HepG2 (cell line): Measurements from ENCODE around the gene MRPL28. TPM values are rescaled to one million over a fixed set of nuclear protein-coding genes. Genes with fewer than 3 reads are reported as not detected.

ENCODE experiments used
- ATF6 ChIP-seq: sonication (generic); formaldehyde crosslinking; conservative IDR thresholded peaks from 2 replicates; pipeline ENCODE4 v1.4.0; 2020; ENCODE audit warnings: missing genetic modification reagents
- CSRNP2 ChIP-seq: sonication (generic); formaldehyde crosslinking; conservative IDR thresholded peaks from 2 replicates; pipeline ENCODE4 v1.8.0; 2022; ENCODE audit warnings: low read depth, missing genetic modification reagents
- EP300 ChIP-seq, 3 experiments: sonication (generic) in 1 of 3; formaldehyde crosslinking in 1 of 3; IDR thresholded peaks; 2 replicates each; pipeline versions ENCODE4 v1.5.1 to v1.6.1; 2011 to 2020; ENCODE audit warnings: low read depth in 2 of 3, low read length in 2 of 3, borderline replicate concordance in 1 of 3, improper control_type of control experiment in 1 of 3, mild to moderate bottlenecking in 1 of 3, missing genetic modification reagents in 1 of 3, moderate library complexity in 1 of 3
- KAT8 ChIP-seq: IDR thresholded peaks from 2 replicates; pipeline ENCODE4 v1.6.1; 2016; ENCODE audit warnings: missing genetic modification reagents, missing compliant biosample characterization
- KDM4B ChIP-seq: sonication (generic); formaldehyde crosslinking; IDR thresholded peaks from 2 replicates; pipeline ENCODE4 v1.4.0; 2020; ENCODE audit warnings: missing genetic modification reagents
- KIAA2018 ChIP-seq: sonication (generic); formaldehyde crosslinking; IDR thresholded peaks from 2 replicates; pipeline ENCODE4 v1.5.0; 2020; ENCODE audit warnings: mild to moderate bottlenecking, missing genetic modification reagents, borderline replicate concordance
- PBX2 ChIP-seq: IDR thresholded peaks from 2 replicates; pipeline ENCODE4 v1.6.1; 2016; ENCODE audit warnings: control low read depth
- PHB2 ChIP-seq: fragments of 450-650 bp; IDR thresholded peaks from 2 replicates; pipeline ENCODE4 v1.6.1; 2018; ENCODE audit not compliant: partially characterized antibody
- TAF15 ChIP-seq: fragments of 200-400 bp; formaldehyde crosslinking; IDR thresholded peaks from one replicate; pipeline ENCODE4 v1.6.1; 2018; ENCODE audit warnings: mild to moderate bottlenecking, low read depth, low read length; ENCODE audit not compliant: poor library complexity, severe bottlenecking
- ZNF235 ChIP-seq: sonication (generic); formaldehyde crosslinking; IDR thresholded peaks from 2 replicates; pipeline ENCODE4 v1.8.1; 2023; ENCODE audit warnings: mild to moderate bottlenecking, missing genetic modification reagents, borderline replicate concordance
- ZNF292 ChIP-seq: sonication (generic); formaldehyde crosslinking; IDR thresholded peaks from 2 replicates; pipeline ENCODE4 v1.8.1; 2022; ENCODE audit warnings: mild to moderate bottlenecking, low read depth, missing genetic modification reagents, borderline replicate concordance
- ZNF335 ChIP-seq: sonication (generic); formaldehyde crosslinking; IDR thresholded peaks from 2 replicates; pipeline ENCODE4 v1.4.0; 2020; ENCODE audit warnings: missing genetic modification reagents
- ZNF577 ChIP-seq: sonication (generic); formaldehyde crosslinking; IDR thresholded peaks from 2 replicates; pipeline ENCODE4 v1.4.0; 2020; ENCODE audit warnings: mild to moderate bottlenecking, low read depth, missing genetic modification reagents, borderline replicate concordance
- ZNF775 ChIP-seq: sonication (generic); formaldehyde crosslinking; IDR thresholded peaks from 2 replicates; pipeline ENCODE4 v1.4.0; 2020; ENCODE audit warnings: missing genetic modification reagents, mild to moderate bottlenecking, moderate library complexity, borderline replicate concordance
- ZNF790 ChIP-seq: sonication (generic); formaldehyde crosslinking; IDR thresholded peaks from 2 replicates; pipeline ENCODE4 v1.8.0; 2022; ENCODE audit warnings: missing genetic modification reagents, mild to moderate bottlenecking, borderline replicate concordance
- polyA plus RNA-seq, 8 experiments: library from polyadenylated mRNA; depleted of rRNA in 3 of 8; stranded (reverse) in 7 of 8; unstranded in 1 of 8; fragments of >200 nt; fragmentation: Illumina TruSeq in 4 of 8; extraction: Trizol in 4 of 8; gene quantifications; 2 replicates each; pipeline versions ENCODE4 v1.2.1 to v1.2.3, GENCODE V29; 2011 to 2016; ENCODE audit warnings: low read depth in 4 of 8, missing spikeins in 1 of 8, mixed read lengths in 1 of 8; ENCODE audit not compliant: insufficient read depth in 1 of 8
- total RNA-seq, 5 experiments: library from RNA; depleted of rRNA; stranded (reverse); fragments of >200 nt; fragmentation: Illumina TruSeq; extraction: Trizol; gene quantifications; 2 replicates each; pipeline ENCODE4 v1.2.3, GENCODE V29; 2016; ENCODE audit warnings: low read depth in 1 of 5

Gene MRPL28
- total and polyA plus RNA-seq, 2 of the 13 experiments (the other 11 are each of a cell fraction or from before 2014, with no cell fraction given) = 114 to 135 TPM

DNA sequence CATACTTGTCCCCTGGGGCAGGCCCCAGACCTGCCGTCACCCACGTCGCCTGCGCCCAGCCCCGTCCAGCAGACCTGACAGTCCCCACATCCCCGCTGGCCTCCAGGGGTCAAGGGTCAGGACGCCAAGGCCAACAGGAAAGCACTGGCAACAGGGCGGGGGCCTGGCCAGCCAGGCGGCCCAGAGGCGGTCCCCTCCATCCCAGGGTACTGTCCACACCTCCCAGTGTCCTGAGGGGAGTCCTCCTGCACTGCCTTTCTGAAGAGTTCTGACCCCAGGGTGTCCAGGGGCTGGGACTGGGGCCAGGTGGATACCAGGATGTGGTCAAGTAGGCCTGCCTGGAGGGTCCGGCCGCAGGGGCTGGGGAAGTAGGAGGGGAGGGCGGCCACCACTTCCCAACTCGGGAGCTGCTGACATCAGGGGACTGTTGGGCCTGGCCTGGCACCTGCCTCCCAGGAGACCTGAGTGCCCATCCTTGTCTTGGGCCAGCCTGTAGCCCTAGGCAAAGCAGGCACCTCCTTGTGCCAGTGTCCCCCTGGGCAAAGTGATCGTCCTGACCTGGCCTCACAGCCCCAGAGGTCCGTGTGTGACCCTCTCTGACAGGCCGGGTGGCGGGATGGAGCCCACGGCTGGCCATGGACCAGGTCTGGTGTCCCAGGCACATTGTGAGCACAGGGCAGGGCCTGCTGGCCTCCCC lies 11.1 kb downstream of the MRPL28 start (continued):
- TF ChIP-seq EP300 (IDR thresholded peaks at IDR 0.05; ENCODE audit: low read depth in 2 of 2, low read length in 2 of 2) (peak in 1 of 2 experiments; percentile 53; a peak in 1 of 4 replicates), EP300 (CRISPR knock-in tag; IDR thresholded peaks at IDR 0.05; ENCODE audit: borderline replicate concordance) (no peak), ZNF790 (CRISPR knock-in tag) (no peak), KIAA2018 (CRISPR knock-in tag) (no peak), ZNF335 (CRISPR knock-in tag) (no peak), PBX2 (no peak), PHB2 (no peak), ATF6 (CRISPR knock-in tag) (no peak), ZNF235 (CRISPR knock-in tag) (no peak), TAF15 (no peak), CSRNP2 (CRISPR knock-in tag) (no peak), KDM4B (no peak), ZNF775 (CRISPR knock-in tag) (no peak), KAT8 (CRISPR knock-in tag) (peak; percentile 64; the same call in 1 of the 2 replicates), ZNF292 (peak; percentile 31; the same call in 1 of the 2 replicates), ZNF577 (CRISPR knock-in tag) (no peak)
